MM.1S (cell line): ENCODE data around the gene SCG3.

ENCODE experiments used
- DNase-seq: peaks from one replicate; pipeline ENCODE4 v3.0.0-alpha.2; 2015
- H2AFZ ChIP-seq: fragments of 300-600 bp; sonication (generic); 2 replicates; pipeline ENCODE4 v1.6.0; 2016; ENCODE audit warnings: antibody characterized with exemption, low read length
- H3F3A ChIP-seq: fragments of 300-600 bp; sonication (generic); 2 replicates; pipeline ENCODE4 v1.6.1; 2016; ENCODE audit warnings: mild to moderate bottlenecking, antibody characterized with exemption, low read length, moderate library complexity, mixed read lengths; ENCODE audit not compliant: insufficient read depth
- H3K27ac ChIP-seq: fragments of 300-600 bp; sonication (generic); 2 replicates; pipeline ENCODE4 v1.5.1; 2016; ENCODE audit warnings: mild to moderate bottlenecking, low read length
- H3K27me3 ChIP-seq: fragments of 300-600 bp; sonication (generic); replicated peaks from 2 replicates; pipeline ENCODE4 v1.6.0; 2016; ENCODE audit warnings: low read length; ENCODE audit not compliant: insufficient read depth
- H3K36me3 ChIP-seq: fragments of 300-600 bp; sonication (generic); replicated peaks from 2 replicates; pipeline ENCODE4 v1.6.1; 2016; ENCODE audit warnings: mild to moderate bottlenecking, low read length, mixed read lengths; ENCODE audit not compliant: insufficient read depth
- H3K4me1 ChIP-seq: fragments of 300-600 bp; sonication (generic); 2 replicates; pipeline ENCODE4 v1.6.1; 2016; ENCODE audit warnings: low read length, mixed read lengths
- H3K4me2 ChIP-seq: fragments of 300-600 bp; sonication (generic); 2 replicates; pipeline ENCODE4 v1.6.0; 2016; ENCODE audit warnings: low read depth, low read length
- H3K4me3 ChIP-seq: fragments of 300-600 bp; sonication (generic); 2 replicates; pipeline ENCODE4 v1.5.1; 2016; ENCODE audit warnings: low read length, mixed read lengths
- H3K79me2 ChIP-seq: fragments of 300-600 bp; sonication (generic); 2 replicates; pipeline ENCODE4 v1.6.1; 2016; ENCODE audit warnings: mixed run types, low read length, mixed read lengths
- H3K9ac ChIP-seq: fragments of 300-600 bp; sonication (generic); 2 replicates; pipeline ENCODE4 v1.6.1; 2016; ENCODE audit warnings: low read length, mixed read lengths
- H3K9me2 ChIP-seq: fragments of 300-600 bp; sonication (generic); replicated peaks from 2 replicates; pipeline ENCODE4 v1.6.1; 2016; ENCODE audit warnings: mild to moderate bottlenecking, low read length, mixed read lengths; ENCODE audit not compliant: insufficient read depth
- H3K9me3 ChIP-seq: fragments of 300-600 bp; sonication (generic); replicated peaks from 2 replicates; pipeline ENCODE4 v1.6.1; 2016; ENCODE audit warnings: mild to moderate bottlenecking, low read length, mixed read lengths; ENCODE audit not compliant: insufficient read depth
- H4K20me1 ChIP-seq: fragments of 300-600 bp; sonication (generic); 2 replicates; pipeline ENCODE4 v1.6.1; 2016; ENCODE audit warnings: mild to moderate bottlenecking, low read length, moderate library complexity, mixed read lengths; ENCODE audit not compliant: insufficient read depth
- CTCF ChIP-seq: fragments of 300-600 bp; sonication (generic); IDR thresholded peaks from 2 replicates; pipeline ENCODE4 v1.5.1; 2016; ENCODE audit warnings: antibody characterized with exemption, low read length, mixed read lengths
- EZH2 ChIP-seq: fragments of 300-600 bp; sonication (generic); optimal IDR thresholded peaks from 2 replicates; pipeline ENCODE3; 2017; ENCODE audit warnings: low read depth, mild to moderate bottlenecking, antibody characterized with exemption, low read length, mixed read lengths
- EZH2phosphoT487 ChIP-seq: fragments of 300-600 bp; sonication (generic); IDR thresholded peaks from 2 replicates; pipeline ENCODE4 v1.6.1; 2018; ENCODE audit warnings: antibody characterized with exemption, low read length

SCG3 gene

GRCh38 chr15:51727141-51727897, 46.0 kb downstream of the SCG3 start:
- peaks cover 31% of the 10 kb centered on the region for H3K27me3 ChIP-seq
- no peaks in the 10 kb centered on the region for H3K79me2 ChIP-seq
- TF ChIP-seq EZH2 (no peak), CTCF (no peak)
- H3K9me2 ChIP-seq, result no peaks in the 10 kb centered on the region
- peaks cover 14% of the 10 kb centered on the region for H3K4me1 ChIP-seq
- H3K4me2 ChIP-seq, result no peak overlapping the region
- H4K20me1 ChIP-seq, result no peaks in the 10 kb centered on the region
- no peak for DNase-seq
- H3K36me3 ChIP-seq, result no peaks in the 10 kb centered on the region
- no peak overlapping the region for H3K9ac ChIP-seq
- H3K27ac ChIP-seq, result no peak overlapping the region
- no peak overlapping the region for H2AFZ ChIP-seq
- no peaks in the 10 kb centered on the region for H3F3A ChIP-seq
- no peaks in the 10 kb centered on the region for H3K9me3 ChIP-seq
- no peak overlapping the region for H3K4me3 ChIP-seq

GRCh38 chr15:51731549-51732267, 50.4 kb downstream of the SCG3 start:
- Histone ChIP-seq H3K9me3 (no peaks in the 10 kb centered on the region), H3F3A (no peaks in the 10 kb centered on the region), H2AFZ (peak overlapping the region; percentile 29; the same call in 1 of the 2 replicates), H3K9ac (no peak overlapping the region), H3K9me2 (no peaks in the 10 kb centered on the region), H4K20me1 (no peaks in the 10 kb centered on the region), H3K4me3 (peak overlapping the region; percentile 54), H3K4me2 (peak overlapping the region; percentile 91), H3K36me3 (no peaks in the 10 kb centered on the region), H3K27ac (peak overlapping the region; percentile 36; the same call in 1 of the 2 replicates), H3K4me1 (peaks cover 24% of the 10 kb centered on the region), H3K79me2 (no peaks in the 10 kb centered on the region), H3K27me3 (peaks cover 65% of the 10 kb centered on the region)
- TF ChIP-seq CTCF, result no peak
- TF ChIP-seq EZH2, result no peak
- no peak for TF ChIP-seq EZH2phosphoT487
- peak; percentile 61 for DNase-seq

GRCh38 chr15:51732646-51733045, 51.3 kb downstream of the SCG3 start:
- H4K20me1 ChIP-seq, result no peaks in the 10 kb centered on the region
- no peak for TF ChIP-seq CTCF
- no peak for TF ChIP-seq EZH2phosphoT487
- no peak for TF ChIP-seq EZH2
- H3K79me2 ChIP-seq, result no peaks in the 10 kb centered on the region
- no peak overlapping the region for H3K9ac ChIP-seq
- no peak overlapping the region for H3K4me3 ChIP-seq
- H3K4me1 ChIP-seq, result peaks cover 26% of the 10 kb centered on the region
- peaks cover 66% of the 10 kb centered on the region for H3K27me3 ChIP-seq
- no peaks in the 10 kb centered on the region for H3K9me3 ChIP-seq
- H3K4me2 ChIP-seq, result no peak overlapping the region
- no peaks in the 10 kb centered on the region for H3K9me2 ChIP-seq
- no peak overlapping the region for H2AFZ ChIP-seq
- DNase-seq, result no peak
- no peaks in the 10 kb centered on the region for H3K36me3 ChIP-seq
- no peaks in the 10 kb centered on the region for H3F3A ChIP-seq
- H3K27ac ChIP-seq, result no peak overlapping the region
